Gastroesophageal sphincter (tissue), 4 donors: ENCODE data around the gene SERTAD1. TPM values are rescaled to one million over a fixed set of nuclear protein-coding genes. Genes with fewer than 3 reads are reported as not detected.
"Not testable (repeated sequence)": the region's sequence is repeated elsewhere in the genome, so short reads cannot be mapped to it uniquely, and the experiment has no call there.

Source experiments
- ATAC-seq: fragments of 150-250 bp; one replicate; pipeline ENCODE4 v1.9.1; 2016; ENCODE audit warnings: mild to moderate bottlenecking, moderate library complexity
- H3K27ac ChIP-seq, 4 donors: fragments of 200-600 bp; sonication (generic) in 3 of 4; 1 replicate in 3 of 4; 2 replicates in 1 of 4; pipeline ENCODE4 v1.5.1; 2016 to 2019
- H3K27me3 ChIP-seq: fragments of 200-600 bp; sonication (generic); one replicate; pipeline ENCODE4 v1.5.1; 2019
- H3K36me3 ChIP-seq, 2 donors: fragments of 200-600 bp; sonication (generic); one replicate each; pipeline ENCODE4 v1.5.1; 2019; ENCODE audit warnings: control low read depth in 1 of 2
- H3K4me1 ChIP-seq, 3 donors: fragments of 200-600 bp; sonication (generic); 1 replicate in 2 of 3; 2 replicates in 1 of 3; pipeline ENCODE4 v1.5.1; 2016 to 2019; ENCODE audit warnings: control low read depth in 2 of 3
- H3K4me3 ChIP-seq, 2 donors: fragments of 200-600 bp; sonication (generic); one replicate each; pipeline ENCODE4 v1.5.1; 2019; ENCODE audit warnings: mild to moderate bottlenecking in 1 of 2, moderate library complexity in 1 of 2
- H3K9me3 ChIP-seq, 3 donors: fragments of 200-600 bp; sonication (generic); one replicate each; pipeline ENCODE4 v1.5.1; 2017 to 2019; ENCODE audit warnings: control low read depth in 2 of 3
- EP300 ChIP-seq: sonication (generic); formaldehyde crosslinking; IDR thresholded peaks from one replicate; pipeline ENCODE4 v1.6.1; 2017; ENCODE audit warnings: antibody characterized with exemption, mild to moderate bottlenecking
- POLR2A ChIP-seq, 2 donors: fragments of 450-650 bp; IDR thresholded peaks; one replicate each; pipeline ENCODE4 v1.6.1; 2017; ENCODE audit warnings: antibody characterized with exemption in 2 of 2, mild to moderate bottlenecking in 2 of 2, moderate library complexity in 1 of 2
- POLR2AphosphoS5 ChIP-seq: sonication (generic); formaldehyde crosslinking; IDR thresholded peaks from one replicate; pipeline ENCODE4 v1.6.1; 2017; ENCODE audit warnings: antibody characterized with exemption
- WGBS, 2 donors: methylation state at CpG; one replicate each; pipeline ENCODE4 v1.1.5; 2018; ENCODE audit warnings: low coverage in 1 of 2; 5-methylcytosine and 5-hydroxymethylcytosine counted together
- total RNA-seq, 4 donors: library from RNA; depleted of rRNA; stranded (reverse); fragments of >200 nt; gene quantifications; one replicate each; pipeline ENCODE4 v1.1.0, GENCODE V29; 2016
- TF ChIP-seq, protein P1 (sequence below), 4 experiments: fragments of 200-600 bp in 2 of 4; fragments of 450-650 bp in 2 of 4; sonication (generic) in 1 of 4; IDR thresholded peaks; one replicate each; pipeline ENCODE4 v1.5.1; 2017 to 2019; ENCODE audit warnings: antibody characterized with exemption in 4 of 4, mild to moderate bottlenecking in 2 of 4, moderate library complexity in 2 of 4

The SERTAD1 gene
- total RNA-seq, 4 donors from 2014 or later = 16.6 to 22.1 (median 18.9) TPM

DNA sequence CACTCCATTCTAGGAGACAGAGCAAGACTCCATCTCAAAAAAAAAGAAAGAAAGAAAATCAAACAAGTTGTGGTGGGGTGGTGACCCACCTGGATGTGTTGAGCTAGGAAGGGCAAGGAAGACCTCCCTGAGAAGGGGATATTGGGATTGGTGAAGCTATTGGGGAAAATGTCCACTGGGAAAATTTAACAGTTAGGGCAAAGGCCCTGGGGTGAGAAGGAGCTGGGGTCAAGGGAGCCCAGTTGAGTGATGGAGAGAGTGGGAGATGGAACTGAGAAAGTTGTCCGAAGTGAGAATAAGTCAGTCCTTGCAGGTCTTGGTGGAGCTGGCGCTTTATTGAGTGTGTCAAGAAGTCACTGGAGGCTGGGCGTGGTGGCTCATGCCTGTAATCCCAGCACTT lies 12.5 kb upstream of the SERTAD1 start:
- Histone ChIP-seq H3K36me3 (peaks cover 0 to 23% of the 10 kb centered on the region in 2 donors), H3K9me3 (no peaks in the 10 kb centered on the region), H3K4me1 (peaks cover 0 to 53% (median 18%) of the 10 kb centered on the region in 3 donors), H3K4me3 (no peak overlapping the region), H3K27me3 (no peaks in the 10 kb centered on the region), H3K27ac (peak overlapping the region in 3 of 4 donors; percentile 19 to 97 (median 25))
- TF ChIP-seq POLR2AphosphoS5 (no peak), EP300 (no peak), POLR2A (IDR thresholded peaks at IDR 0.05) (no peak)
- TF ChIP-seq, protein P1, sequence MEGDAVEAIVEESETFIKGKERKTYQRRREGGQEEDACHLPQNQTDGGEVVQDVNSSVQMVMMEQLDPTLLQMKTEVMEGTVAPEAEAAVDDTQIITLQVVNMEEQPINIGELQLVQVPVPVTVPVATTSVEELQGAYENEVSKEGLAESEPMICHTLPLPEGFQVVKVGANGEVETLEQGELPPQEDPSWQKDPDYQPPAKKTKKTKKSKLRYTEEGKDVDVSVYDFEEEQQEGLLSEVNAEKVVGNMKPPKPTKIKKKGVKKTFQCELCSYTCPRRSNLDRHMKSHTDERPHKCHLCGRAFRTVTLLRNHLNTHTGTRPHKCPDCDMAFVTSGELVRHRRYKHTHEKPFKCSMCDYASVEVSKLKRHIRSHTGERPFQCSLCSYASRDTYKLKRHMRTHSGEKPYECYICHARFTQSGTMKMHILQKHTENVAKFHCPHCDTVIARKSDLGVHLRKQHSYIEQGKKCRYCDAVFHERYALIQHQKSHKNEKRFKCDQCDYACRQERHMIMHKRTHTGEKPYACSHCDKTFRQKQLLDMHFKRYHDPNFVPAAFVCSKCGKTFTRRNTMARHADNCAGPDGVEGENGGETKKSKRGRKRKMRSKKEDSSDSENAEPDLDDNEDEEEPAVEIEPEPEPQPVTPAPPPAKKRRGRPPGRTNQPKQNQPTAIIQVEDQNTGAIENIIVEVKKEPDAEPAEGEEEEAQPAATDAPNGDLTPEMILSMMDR (IDR thresholded peaks at IDR 0.05) = no peak
- ATAC-seq = no peak
- 92 to 95% methylated on average over 2 to 3 of the region's 3 CpGs for WGBS, 2 donors

DNA sequence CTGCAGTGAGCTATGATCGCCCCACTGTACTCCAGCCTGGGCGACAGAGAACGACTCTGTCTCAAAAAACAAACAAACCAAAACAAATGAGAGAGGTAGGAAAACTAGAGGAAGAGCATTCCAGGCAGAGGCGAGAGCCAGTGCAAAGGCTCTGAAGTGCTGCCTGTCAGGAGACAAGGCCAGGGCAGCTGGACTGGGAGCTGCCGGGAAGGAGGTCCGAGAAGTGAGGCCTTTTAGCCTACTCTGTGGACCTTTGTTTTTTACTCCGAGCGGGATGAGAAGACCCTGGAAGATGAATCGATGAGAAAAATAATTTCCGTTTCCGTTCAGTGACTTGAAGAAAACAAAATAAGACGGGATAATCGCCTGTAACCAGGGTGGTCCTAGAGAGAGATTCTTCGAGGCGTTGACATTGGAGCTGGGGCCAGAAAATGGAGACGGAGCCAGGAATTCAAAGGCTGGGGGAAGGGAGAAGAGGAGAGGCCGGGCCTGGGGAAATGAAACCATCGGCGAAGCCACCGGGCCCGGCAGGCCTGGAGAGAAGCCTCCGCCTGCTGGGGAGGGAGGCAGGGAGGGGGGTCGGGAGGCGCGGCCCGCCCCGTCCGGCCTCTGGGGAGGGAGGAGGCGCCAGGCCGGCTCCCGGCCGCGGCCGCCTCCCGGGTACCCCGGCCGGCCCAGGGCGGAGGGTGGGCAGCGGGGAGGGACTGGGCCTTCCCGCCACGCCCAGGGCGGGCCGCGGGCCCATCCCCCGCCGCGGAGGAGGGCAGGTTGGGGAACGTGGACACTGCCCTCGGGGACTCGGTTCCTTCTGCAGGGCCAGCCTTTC lies 7.8 kb upstream of the SERTAD1 start:
- ATAC-seq = peak; percentile 98
- Histone ChIP-seq H3K4me1 (peaks cover 0 to 34% (median 10%) of the 10 kb centered on the region in 3 donors), H3K4me3 (peak overlapping the region; percentile 52 to 56), H3K27ac (peak overlapping the region; percentile 88 to 97 (median 92)), H3K36me3 (no peaks in the 10 kb centered on the region), H3K9me3 (no peaks in the 10 kb centered on the region), H3K27me3 (no peaks in the 10 kb centered on the region)
- TF ChIP-seq EP300 = no peak
- TF ChIP-seq, protein P1 (IDR thresholded peaks at IDR 0.05) = no peak
- TF ChIP-seq POLR2AphosphoS5 = peak; percentile 31
- TF ChIP-seq POLR2A (IDR thresholded peaks at IDR 0.05) = peak; percentile 38 to 49
- WGBS, 2 donors = 0% methylated on average over 12 to 22 of the region's 50 CpGs

DNA sequence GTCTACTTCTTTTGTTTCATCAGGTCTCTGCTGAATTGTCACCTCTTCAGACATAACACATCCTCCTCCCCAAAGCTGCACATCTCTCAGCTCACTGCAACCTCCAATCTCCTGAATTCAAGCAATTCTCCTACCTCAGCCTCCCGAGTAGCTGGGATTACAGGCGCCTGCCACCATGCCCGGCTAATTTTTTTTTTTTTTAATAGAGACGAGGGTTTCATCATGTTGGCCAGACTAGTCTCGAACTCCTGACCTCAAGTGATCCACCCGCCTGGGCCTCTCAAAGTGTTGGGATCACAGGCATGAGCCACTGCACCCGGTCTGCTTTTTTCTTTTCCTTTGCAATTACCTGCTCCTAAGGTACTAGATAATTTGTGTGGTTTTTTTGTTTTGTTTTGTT lies 7.0 kb upstream of the SERTAD1 start:
- H3K27me3 ChIP-seq, ATAC-seq, H3K36me3 ChIP-seq, H3K9me3 ChIP-seq: not testable (repeated sequence)
- 20 to 28% methylated on average over 1 to 6 of the region's 7 CpGs for WGBS, 2 donors
- peak overlapping the region; percentile 52 to 56 for H3K4me3 ChIP-seq
- peak overlapping the region; percentile 88 to 97 (median 92) for H3K27ac ChIP-seq
- peaks cover 0 to 34% (median 10%) of the 10 kb centered on the region in 3 donors for H3K4me1 ChIP-seq

DNA sequence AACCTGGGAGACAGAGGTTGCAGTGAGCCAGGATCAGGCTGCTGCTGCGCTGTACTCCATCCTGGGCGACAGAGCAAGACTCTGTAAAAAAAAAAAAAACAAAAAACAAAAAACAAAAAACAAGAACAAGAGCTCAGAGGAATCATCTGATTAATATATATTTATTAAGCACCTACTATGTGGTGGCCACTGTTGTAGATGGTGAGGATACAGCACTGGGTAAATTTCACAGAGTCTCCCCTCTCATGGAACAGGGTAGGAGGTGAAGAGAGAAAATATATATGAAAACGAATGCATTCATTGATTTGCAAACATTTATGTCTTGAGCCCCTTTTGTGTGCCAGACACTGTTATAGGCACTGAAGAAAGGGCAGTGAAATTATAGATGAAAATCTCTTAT lies 5.9 kb upstream of the SERTAD1 start:
- no peak for TF ChIP-seq POLR2A (IDR thresholded peaks at IDR 0.05)
- TF ChIP-seq, protein P1 (IDR thresholded peaks at IDR 0.05) = no peak
- no peak for TF ChIP-seq POLR2AphosphoS5
- TF ChIP-seq EP300 = no peak
- Histone ChIP-seq H3K27ac (peak overlapping the region in 3 of 4 donors; percentile 88 to 95 (median 88)), H3K4me3 (no peak overlapping the region), H3K36me3 (no peaks in the 10 kb centered on the region), H3K27me3 (no peaks in the 10 kb centered on the region), H3K4me1 (peaks cover 0 to 40% (median 10%) of the 10 kb centered on the region in 3 donors), H3K9me3 (no peaks in the 10 kb centered on the region)
- 71 to 74% methylated on average over 1 to 3 of the region's 3 CpGs for WGBS, 2 donors
- ATAC-seq = no peak

DNA sequence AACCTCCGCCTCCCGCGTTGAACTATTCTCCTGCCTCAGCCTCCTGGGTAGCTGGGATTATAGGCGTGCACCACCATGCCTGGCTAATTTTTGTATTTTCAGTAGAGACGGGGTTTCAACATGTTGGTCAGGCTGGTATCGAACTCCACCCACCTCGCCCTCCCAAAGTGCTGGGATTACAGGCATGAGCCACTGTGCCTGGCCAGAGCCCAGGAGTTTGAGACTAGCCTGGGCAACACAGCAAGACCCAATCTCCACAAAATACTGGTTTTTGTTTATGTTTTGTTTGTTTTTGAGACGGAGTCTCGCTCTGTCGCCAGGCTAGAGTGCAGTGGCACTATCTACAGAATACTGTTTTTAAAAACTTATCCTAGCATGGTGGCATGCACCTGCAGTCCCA lies 4.5 kb upstream of the SERTAD1 start:
- 97 to 100% methylated on average over 1 to 7 of the region's 10 CpGs for WGBS, 2 donors
- H3K27ac ChIP-seq, H3K27me3 ChIP-seq, H3K9me3 ChIP-seq, H3K4me3 ChIP-seq, H3K36me3 ChIP-seq, ATAC-seq: not testable (repeated sequence)
- H3K4me1 ChIP-seq = peaks cover 0 to 46% (median 12%) of the 10 kb centered on the region in 3 donors

DNA sequence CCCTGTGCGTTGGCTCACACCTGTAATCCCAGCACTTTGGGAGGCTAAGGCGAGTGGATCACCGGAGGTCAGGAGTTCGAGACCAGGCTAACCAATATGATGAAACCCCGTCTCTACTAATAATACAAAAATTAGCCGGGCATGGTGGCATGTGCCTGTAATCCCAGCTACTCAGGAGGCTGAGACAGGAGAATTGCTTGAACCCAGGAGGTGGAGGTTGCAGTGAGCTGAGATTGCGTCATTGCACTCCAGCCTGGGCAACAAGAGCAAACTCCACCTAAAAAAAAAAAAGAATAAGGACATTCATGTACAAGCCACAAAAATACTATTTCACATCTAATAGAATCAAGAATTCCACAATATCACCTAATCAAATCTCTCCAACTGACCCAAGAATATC lies 2.4 kb upstream of the SERTAD1 start:
- H3K9me3 ChIP-seq, H3K27ac ChIP-seq, H3K27me3 ChIP-seq, H3K36me3 ChIP-seq, ATAC-seq, H3K4me3 ChIP-seq: not testable (repeated sequence)
- 92 to 95% methylated on average over 3 to 7 of the region's 7 CpGs for WGBS, 2 donors
- peaks cover 0 to 47% (median 21%) of the 10 kb centered on the region in 3 donors for H3K4me1 ChIP-seq
